ENCODE measurements around the gene TLE5.
"Not testable (repeated sequence)": the region's sequence is repeated elsewhere in the genome, so short reads cannot be mapped to it uniquely, and the experiment has no call there.

The TLE5 gene

DNA sequence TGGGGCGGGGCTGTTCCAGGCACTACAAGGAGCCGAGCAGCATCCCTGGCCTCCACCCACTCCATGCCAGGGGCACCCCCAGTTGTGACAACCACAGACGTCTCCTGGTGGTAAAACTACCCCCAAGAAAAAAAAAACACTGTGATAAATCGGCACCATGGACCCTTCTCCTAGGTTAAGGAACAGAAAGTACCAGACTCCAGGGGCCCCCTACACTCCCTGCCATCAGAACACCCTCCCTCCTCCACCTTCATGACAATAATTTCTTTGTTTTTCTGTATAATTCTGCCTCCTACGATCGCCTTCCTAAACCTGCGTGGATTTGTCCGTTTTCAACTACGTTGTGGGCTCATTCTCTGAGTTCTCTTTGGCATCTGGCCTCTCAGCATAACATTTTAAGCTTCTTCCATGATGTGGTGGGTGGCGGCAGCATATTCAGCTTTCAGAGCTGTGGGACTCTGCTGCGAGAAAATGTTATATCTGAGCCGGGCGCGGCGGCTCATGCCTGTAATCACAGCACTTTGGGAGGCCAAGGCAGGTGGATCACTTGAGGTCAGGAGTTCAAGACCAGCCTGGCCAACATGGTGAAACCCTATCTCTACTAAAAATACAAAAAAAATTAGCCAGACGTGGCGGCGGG lies 41.9 kb downstream of the TLE5 start:
- DNase-seq, result no peak

DNA sequence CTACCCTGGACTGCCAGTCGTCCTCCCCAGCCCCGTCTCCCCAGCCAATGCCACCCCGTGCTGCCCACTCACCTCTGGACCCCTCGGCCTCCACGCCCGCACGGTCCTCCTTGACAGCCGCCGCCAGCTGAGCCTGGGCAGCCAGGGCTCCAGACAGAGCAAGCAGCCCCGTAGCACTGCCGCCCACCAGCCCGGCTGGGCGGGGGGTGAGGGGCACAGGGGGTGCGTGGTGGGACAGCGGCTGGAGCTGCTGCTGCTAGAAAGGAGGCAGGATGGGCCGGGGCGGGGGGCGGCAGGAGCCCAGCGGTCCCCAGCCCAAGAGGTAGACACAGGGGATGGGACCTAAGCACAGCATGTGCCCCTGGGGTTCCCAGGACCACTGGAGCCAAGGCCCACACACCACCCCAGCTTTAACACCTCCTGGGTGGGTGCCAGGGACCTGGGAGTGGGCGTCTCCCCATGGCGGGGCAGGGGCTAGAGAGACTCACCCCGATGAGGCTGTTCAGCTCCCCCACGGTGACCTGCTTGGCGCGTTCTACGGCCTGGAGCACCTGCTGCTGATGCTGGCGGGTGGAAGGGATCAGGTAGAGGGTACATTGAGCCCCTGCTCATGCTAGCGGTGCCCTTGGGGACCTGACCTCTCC lies 43.0 kb downstream of the TLE5 start:
- DNase-seq, result no peak

DNA sequence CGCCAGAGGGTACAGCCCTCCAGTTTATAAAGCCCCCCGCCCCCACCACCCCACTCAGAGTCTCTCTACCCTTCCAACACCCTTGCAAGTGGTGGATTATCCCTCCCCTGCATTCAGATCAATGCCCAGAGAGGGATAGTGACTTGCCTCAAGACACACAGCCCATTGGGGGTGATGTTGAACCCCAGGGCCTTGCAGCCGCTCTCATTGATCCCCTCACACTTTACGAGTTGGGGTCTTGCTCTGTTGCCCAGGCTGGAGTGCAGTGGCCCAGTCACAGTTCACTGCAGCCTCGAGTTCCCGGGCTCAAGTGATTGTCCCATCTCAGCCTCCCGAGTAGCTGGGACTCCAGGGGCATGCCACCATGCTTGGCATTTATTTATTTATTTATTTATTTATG lies 44.4 kb downstream of the TLE5 start:
- no peak for DNase-seq

DNA sequence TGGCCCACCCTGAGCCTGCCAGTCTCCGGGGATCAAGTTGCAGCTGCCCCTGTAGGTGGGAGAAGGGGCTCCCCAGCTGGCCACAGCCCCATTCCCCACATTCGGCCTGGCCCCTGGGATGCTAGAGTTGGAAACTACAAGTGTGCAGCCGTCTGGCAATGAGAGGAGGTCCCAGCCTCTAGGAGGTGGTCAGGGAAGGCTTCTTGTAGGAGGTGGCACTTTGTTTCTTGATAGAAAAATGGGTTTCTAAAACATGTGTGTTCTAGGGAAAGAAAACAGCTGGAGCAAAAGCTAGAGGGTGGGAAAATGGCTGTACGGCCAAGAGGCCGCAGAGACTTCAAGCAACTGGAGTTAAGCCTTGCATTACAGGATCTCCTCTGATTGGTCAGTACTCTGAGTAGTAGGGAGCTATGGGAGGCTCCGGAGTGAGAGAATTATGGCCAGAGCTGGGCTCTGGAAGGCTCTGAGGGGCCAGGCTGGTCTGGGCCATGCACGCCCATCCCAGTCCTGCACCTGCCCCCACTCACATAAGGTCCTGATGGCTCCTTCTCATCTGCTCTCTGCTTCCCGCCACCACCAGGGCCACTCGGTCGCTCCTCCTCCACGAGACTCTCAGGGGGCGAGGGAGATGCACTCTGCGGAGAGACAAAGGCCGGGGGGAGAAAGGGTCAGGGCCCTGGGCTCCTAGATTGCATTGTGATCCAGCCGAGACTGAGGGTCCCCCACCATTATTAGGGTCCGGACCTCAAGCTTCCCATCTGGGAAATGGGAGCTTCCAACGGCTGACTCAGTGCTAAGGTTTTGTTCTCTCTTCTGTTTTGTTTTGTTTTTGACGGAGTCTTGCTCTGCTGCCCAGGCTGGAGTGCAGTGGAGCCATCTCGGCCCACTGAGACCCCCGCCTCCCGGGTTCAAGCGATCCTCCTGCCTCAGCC lies 46.9 kb downstream of the TLE5 start:
- no peak for DNase-seq

GRCh38 chr19:3014135-3014534 lies 48.2 kb downstream of the TLE5 start:
- DNase-seq, result no peak

GRCh38 chr19:3013263-3013725 lies 49.0 kb downstream of the TLE5 start:
- DNase-seq, result no peak

DNA sequence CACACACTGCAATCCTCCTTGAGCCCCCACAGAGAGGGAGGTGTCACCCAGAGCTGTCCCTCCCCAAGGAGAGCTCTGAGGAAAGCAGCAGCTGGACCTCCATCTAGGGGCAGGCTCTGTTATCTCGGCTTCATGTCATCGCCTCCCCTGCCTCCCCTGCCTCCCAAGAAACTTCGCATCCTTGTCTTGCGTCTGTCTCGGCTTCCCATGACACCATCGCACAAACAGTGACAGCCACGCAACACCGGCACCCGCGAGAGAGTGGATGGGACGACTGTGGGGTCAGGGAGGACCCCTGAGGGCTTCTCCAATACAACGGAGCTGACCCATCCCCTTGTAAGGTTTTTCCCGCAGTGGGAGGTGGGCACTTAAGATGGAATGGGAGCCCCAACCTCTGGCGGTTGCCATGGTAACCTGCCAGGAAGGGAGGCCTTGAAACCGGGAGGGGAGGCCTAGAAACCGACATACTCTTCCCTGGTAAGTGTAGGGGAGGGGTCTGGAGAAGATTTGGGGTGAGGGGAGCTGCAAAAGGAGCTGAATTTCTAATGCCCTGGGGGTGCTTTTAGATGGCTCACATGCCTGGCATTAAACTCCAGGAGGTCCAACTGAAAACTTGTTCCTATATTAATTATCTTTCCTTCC lies 49.6 kb downstream of the TLE5 start:
- no peak for DNase-seq

DNA sequence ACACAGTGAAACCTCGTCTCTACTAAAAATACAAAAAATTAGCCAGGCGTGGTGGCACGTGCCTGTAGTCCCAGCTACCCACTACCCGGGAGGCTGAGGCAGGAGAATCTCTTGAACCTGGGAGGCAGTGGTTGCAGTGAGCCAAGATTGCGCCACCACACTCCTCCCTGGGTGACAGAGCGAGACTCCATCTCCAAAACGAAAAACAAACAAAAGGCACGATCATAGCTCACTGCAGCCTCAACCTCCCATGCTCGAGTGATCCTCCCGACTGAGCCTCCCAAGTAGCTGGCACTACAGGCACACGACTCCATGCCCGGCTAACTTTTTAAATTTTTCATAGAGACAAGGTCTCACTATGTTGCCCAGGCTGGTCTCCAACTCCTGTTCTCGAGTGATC lies 50.2 kb downstream of the TLE5 start:
- DNase-seq, result not testable (repeated sequence)

DNA sequence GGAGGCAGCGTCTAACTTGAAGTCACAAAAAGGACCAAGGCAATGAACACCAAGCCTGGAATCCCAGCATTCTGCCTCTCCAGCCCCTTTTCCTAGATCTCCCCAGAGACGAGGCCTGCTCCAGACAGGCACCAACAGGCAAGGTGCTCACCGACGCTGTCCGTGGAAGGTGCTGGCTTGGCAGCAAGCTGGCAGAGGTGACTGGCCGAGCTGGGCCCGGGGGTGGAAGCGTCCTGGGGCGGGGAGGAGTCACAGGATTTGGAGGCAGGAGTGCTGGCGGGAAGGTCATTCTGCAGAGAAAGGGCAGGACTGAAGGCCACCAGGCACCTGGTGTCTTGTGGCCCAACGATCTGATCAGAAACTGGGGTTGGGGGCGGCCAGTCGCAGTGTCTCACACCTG lies 51.4 kb downstream of the TLE5 start:
- DNase-seq, result no peak

DNA sequence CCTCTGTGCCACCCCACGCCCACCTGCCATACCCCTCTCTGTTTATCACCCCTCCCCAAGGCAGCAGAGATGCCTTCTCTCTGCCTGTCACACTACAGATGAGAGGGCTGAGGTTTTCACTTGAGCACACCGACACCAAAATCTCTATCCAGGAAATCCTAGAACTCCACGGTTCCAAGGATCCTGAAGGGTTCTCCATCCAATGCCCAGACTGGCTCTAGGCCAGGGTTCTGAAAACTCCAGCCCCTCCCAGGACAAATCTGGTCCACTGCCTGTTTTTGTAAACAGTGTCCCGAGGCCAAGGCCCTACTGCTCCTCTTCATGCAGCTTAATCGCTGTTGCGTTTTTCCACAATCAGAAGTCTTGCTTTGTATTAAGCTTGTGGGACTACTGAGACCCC lies 53.3 kb downstream of the TLE5 start:
- DNase-seq, result no peak

DNA sequence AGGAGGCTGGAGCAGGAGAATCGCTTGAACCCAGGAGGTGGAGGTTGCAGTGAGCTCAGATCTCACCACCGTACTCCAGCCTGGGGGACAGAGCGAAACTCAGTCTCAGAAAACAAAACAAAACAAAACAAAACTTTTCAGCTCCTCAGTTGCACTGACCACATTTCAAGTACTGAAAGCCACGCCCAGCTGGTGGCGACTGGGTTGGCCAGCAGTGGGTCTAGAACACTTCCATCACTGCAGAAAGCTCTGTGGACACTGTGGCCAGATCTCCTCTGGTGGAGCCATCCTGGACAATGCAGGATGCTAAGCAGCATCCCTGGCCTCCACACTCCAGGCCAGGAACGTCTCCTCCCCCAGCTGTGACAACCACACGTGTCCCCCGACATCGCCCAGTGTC lies 54.3 kb downstream of the TLE5 start:
- no peak for DNase-seq

DNA sequence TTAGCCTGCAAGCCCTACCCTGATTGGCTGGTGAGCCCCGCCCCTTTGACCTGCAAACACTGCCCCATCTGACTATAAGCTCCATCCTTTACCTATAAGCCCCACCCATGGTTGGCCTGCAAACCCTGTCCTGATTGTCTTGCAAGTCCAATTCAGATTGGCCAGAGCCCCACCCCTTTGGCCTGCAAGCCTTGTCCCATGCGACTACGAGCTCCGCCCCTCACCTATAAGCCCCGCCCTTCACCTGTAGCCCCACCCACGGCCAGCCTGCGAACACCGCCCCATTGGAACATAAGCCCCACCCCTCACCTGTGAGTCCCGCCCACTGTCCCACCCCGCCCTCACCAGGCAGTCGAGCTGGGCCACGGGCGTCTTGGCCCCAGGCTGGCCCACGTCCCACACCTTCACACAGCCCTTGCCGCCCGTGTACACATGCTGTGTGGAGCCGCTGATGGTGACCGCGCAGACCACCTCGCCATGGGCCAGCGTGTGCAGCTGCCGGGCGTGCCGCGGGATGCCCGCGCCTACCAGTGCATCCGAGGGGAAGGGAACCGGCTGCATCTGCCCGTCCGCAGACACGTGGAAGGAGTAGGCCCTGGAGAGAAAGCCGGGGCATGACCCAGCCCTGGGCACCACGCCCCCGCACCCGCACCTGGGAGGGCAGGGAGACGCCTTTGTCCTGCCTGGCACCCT lies 56.1 kb downstream of the TLE5 start:
- peak; percentile 15 to 29 for DNase-seq

GRCh38 chr19:3005345-3005744 lies 57.0 kb downstream of the TLE5 start:
- DNase-seq, result no peak

DNA sequence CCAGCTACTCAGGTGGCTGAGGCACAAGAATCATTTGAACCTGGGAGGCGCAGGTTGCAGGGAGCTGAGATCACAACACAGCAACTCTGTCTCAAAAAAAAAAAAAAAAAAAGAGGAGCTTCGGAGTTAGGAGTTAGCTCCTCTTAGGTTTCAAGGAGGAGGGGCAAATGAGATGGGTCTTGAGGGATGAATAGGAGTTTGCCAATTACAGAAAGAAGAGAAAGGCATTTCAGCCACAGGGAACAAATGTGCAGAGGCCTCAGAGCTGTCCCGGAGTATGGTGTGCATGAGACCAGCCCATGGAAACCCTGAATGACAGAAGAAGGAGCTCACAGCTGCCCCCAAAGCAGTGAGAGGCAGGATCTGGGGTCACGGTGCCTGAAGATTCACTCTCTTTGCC lies 57.8 kb downstream of the TLE5 start:
- DNase-seq, result no peak

DNA sequence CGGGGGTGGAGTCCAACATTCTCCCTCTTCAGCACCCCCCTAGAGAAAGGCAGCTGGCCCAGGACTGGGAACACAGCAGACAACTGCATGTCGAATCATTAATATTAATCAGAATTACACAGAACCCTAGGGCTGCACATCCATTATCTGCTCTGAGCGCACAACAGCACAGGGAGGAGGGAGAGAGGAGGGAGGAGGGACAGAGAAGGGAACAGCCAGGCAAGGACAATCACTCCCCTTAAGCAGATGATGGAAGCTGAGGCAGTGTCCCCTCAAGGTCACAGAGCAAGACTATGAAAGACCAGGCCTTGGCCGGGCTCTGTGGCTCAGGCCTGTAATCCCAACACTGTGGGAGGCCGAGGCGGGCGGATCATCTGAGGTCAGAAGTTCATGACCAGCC lies 59.2 kb downstream of the TLE5 start:
- no peak for DNase-seq
